ENCODE data around the gene BAX. TPM values are rescaled to one million over a fixed set of nuclear protein-coding genes. Genes with fewer than 3 reads are reported as not detected.
A peak's percentile ranks its signal among the peaks of the same experiment; 100 is the strongest.

The BAX gene
- total RNA-seq, 2 donors from 2014 or later: 318 to 448 TPM

DNA sequence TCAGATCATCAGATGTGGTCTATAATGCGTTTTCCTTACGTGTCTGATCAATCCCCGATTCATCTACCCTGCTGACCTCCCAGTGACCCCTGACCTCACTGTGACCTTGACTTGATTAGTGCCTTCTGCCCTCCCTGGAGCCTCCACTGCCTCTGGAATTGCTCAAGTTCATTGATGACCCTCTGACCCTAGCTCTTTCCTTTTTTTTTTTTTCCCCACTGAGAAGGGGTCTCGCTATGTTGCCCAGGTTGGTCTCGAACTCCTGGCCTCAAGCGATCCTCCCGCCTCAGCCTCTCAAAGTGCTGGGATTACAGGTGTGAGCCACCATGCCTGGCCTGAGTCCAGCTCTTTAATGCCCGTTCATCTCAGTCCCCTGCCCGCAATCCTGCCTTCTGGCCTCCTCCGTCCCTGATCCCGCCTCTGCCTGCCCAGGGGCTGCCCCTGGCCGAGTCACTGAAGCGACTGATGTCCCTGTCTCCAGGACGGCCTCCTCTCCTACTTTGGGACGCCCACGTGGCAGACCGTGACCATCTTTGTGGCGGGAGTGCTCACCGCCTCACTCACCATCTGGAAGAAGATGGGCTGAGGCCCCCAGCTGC is 6.5 kb downstream of the BAX start:
- DNase-seq (no peak), ATAC-seq (replicated peaks in 1 of 2) (no peak)
- Mint-ChIP-seq H3K27me3 (ENCODE audit: low read depth) (no peaks in the 10 kb centered on the region), H3K36me3 (ENCODE audit: insufficient read depth in 2 of 2) (peaks cover 13 to 26% of the 10 kb centered on the region in 2 donors), H3K9me3 (no peaks in the 10 kb centered on the region), H3K4me1 (ENCODE audit: low read depth) (peaks cover 83% of the 10 kb centered on the region), H3K27ac (no peak overlapping the region), H3K4me3 (no peak overlapping the region)

DNA sequence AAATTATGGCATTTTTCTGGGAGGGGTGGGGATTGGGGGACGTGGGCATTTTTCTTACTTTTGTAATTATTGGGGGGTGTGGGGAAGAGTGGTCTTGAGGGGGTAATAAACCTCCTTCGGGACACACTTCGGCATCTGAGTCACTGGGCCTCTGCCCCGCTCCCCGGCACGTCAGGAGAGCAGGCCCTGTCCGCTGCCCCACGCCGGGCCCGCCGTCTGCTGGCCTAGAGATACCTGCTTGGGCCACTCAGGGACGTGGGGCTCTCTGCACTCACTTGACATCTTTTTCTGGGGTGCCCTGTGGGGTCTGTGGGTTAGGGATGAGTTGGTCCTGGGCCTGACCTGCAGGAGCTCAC is 7.0 kb downstream of the BAX start:
- no peaks in the 10 kb centered on the region for H3K9me3 Mint-ChIP-seq
- H3K4me1 Mint-ChIP-seq (ENCODE audit: low read depth): peaks cover 83% of the 10 kb centered on the region
- peak overlapping the region; percentile 99 for H3K27ac Mint-ChIP-seq
- ATAC-seq (replicated peaks in 1 of 2) (no peak), DNase-seq (no peak)
- peak overlapping the region; percentile 94 to 100 for H3K4me3 Mint-ChIP-seq
- no peaks in the 10 kb centered on the region for H3K27me3 Mint-ChIP-seq (ENCODE audit: low read depth)
- peaks cover 17 to 28% of the 10 kb centered on the region in 2 donors for H3K36me3 Mint-ChIP-seq (ENCODE audit: insufficient read depth in 2 of 2)

DNA sequence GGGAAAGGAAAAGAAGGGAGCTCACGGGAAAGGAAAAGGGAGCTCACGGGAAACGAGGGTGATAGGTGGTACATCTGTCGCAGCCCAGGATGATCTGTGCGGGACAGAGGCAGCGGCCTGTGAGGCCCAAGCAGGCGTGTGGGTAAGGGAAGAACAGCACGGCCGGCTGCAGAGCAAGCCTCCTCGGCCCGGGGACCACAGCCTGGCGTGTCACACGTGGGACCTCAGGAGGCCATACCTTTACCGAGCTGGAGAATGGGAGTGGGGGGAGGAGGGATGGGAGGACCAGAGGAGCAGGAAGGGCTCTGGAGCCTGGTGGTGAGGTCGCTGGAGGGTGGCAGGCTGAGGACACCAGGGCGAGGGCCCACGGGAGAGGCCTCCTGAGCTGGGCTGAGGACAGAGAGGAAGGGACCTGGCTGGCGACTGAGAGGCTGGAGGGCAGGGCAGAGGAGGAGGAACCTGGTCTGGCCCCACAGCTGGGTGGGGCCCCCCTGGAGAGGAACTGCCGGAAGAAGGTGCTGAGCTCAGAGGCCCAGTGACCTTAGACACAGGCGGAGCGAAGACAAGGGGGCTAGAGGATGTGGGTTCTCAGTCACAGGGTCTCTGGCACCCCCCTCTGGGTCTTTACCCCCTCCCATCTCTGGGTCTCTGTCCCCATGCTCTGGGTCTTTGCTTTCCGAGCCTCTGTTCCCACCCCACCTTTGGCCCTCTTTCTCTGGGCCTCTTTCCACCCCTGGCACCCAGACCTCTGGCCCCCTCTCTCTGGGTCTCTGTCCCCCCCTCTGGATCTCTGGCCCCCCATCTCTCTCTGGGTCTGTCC is 7.6 kb downstream of the BAX start:
- Mint-ChIP-seq H3K27me3 (ENCODE audit: low read depth) (no peaks in the 10 kb centered on the region), H3K4me1 (ENCODE audit: low read depth) (peaks cover 83% of the 10 kb centered on the region), H3K27ac (peak overlapping the region; percentile 99), H3K36me3 (ENCODE audit: insufficient read depth in 2 of 2) (peaks cover 16 to 26% of the 10 kb centered on the region in 2 donors), H3K9me3 (no peaks in the 10 kb centered on the region), H3K4me3 (peak overlapping the region; percentile 94 to 100)
- DNase-seq: peak; percentile 63 to 82
- ATAC-seq (replicated peaks in 1 of 2): peak; percentile 8 to 49

DNA sequence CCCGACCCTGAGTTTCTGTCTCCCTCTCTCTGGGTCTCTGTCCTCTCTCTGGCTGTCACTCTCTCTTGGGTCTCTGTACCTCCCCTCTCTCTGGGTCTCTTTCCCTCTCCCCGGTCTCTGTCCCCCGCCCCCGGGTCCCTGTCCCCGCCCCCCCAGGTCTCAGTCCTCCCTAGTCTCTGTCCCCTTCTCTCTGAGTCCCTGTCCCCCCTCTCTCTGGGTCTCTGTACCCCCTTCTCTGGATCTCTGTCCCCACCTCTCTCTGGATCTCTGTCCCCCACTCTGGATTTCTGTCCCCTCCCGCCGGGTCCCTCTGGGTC is 8.1 kb downstream of the BAX start:
- DNase-seq (peak in 1 of 2 donors; percentile 29), ATAC-seq (replicated peaks in 1 of 2) (no peak)
- Mint-ChIP-seq H3K4me1 (ENCODE audit: low read depth) (peaks cover 81% of the 10 kb centered on the region), H3K36me3 (ENCODE audit: insufficient read depth in 2 of 2) (peaks cover 16 to 22% of the 10 kb centered on the region in 2 donors), H3K27ac (peak overlapping the region; percentile 99), H3K4me3 (peak overlapping the region; percentile 94 to 100), H3K9me3 (no peaks in the 10 kb centered on the region), H3K27me3 (ENCODE audit: low read depth) (no peaks in the 10 kb centered on the region)

DNA sequence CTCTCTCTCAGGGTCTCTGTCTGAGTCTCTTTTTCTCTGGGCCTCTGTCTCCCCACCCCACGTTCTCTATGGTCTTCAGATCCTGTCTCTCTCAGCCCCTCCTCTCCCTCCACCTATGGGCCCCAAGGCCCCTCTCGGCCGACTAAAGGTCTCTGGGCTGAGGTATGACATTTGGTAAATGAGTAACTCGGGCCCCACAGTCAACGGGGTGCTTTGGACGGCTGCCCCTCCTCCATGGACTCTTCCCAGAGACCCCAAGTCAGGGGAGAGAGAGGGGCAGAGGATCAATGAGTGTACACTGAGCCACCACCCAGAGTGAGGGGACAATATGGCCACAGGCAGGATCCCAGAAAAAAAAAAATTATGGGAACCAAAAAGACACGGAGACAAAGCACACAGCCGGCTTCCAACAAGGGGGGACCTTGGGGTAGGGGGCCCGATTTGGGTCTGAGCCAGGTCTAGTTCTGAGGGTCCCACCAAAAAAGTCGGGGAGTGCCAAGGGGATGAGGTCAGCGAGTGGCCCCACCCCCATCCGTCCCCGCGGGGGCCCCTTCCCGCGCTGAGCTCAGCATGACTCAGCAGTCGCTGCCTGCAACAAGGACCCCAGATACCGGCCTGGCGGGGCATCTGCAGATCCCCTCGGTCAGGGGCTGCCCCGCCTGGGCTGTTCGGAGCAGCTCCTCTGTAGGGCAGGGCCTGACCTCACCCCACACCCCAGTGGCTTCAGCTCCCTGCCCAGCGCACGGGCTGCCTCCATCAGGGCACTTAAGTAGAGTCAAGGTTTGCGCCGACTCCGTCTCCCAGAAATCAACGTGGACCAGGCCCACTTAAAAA is 8.9 kb downstream of the BAX start:
- peak; percentile 30 to 35 for ATAC-seq (replicated peaks in 1 of 2)
- Mint-ChIP-seq H3K27ac (peak overlapping the region; percentile 99), H3K36me3 (ENCODE audit: insufficient read depth in 2 of 2) (peaks cover 17 to 19% of the 10 kb centered on the region in 2 donors), H3K4me1 (ENCODE audit: low read depth) (peaks cover 79% of the 10 kb centered on the region), H3K9me3 (no peaks in the 10 kb centered on the region), H3K4me3 (peak overlapping the region; percentile 94 to 100), H3K27me3 (ENCODE audit: low read depth) (no peaks in the 10 kb centered on the region)
- peak; percentile 89 for DNase-seq

DNA sequence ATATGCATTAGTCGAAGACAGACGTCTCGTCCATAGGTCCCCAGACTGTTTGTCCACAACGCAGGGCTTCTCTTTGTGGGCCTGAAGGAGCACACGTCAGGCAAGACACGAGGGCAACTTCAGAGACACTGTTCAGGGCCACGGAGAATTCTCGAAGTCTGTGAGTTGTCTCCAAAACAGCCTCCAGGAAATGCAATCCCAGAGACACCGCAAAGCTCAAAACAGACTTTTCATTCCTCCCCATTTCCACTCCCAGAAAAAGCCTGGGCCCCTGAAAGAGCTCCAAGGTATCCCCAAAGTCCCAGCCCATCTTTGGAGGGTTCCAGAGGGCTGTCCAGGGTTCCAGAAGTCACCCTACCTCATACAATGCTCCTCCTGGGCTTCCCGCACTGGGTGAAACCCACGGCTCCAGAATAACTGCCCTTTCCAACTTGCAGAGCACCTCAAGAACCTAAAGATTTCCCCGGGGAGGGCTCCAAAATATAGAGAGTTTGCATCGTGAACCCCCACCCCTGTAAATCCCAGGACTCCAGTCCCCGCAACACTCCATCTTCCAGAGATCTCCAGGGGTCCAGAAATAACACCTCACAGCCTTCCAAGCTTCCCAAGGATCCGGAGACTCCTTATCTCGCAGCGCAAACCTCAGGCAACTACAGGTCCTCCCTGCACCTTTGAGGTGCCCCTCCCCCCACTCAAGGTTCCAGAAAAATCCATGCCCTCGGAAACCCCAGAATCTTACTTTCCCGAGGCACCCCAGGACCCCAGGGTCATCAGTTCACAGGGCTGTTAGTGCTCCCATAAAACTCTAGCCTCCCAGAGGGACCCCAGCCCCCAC is 9.7 kb downstream of the BAX start:
- Mint-ChIP-seq H3K27ac (peak overlapping the region; percentile 99), H3K4me1 (ENCODE audit: low read depth) (peaks cover 71% of the 10 kb centered on the region), H3K36me3 (ENCODE audit: insufficient read depth in 2 of 2) (peaks cover 12 to 17% of the 10 kb centered on the region in 2 donors), H3K27me3 (ENCODE audit: low read depth) (no peaks in the 10 kb centered on the region), H3K9me3 (no peaks in the 10 kb centered on the region), H3K4me3 (peak overlapping the region; percentile 94 to 100)
- no peak for ATAC-seq (replicated peaks in 1 of 2)
- DNase-seq: peak in 1 of 2 donors; percentile 19

DNA sequence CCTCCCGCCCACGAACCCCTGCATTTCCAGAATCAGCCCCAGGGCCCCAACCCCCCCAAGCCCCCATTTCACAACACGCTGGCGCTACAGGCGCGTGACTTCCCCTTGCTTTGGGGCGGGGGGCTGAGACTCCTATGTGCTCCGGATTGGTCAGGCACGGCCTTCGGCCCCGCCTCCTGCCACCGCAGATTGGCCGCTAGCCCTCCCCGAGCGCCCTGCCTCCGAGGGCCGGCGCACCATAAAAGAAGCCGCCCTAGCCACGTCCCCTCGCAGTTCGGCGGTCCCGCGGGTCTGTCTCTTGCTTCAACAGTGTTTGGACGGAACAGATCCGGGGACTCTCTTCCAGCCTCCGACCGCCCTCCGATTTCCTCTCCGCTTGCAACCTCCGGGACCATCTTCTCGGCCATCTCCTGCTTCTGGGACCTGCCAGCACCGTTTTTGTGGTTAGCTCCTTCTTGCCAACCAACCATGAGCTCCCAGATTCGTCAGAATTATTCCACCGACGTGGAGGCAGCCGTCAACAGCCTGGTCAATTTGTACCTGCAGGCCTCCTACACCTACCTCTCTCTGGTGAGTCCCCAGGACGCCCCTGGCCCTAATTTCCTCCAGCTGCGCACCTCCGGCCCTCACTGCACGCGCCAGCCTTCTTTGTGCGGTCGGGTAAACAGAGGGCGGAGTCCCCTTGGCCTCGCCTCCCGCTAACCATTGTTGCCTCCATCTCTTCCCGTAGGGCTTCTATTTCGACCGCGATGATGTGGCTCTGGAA is 10.5 kb downstream of the BAX start, which contains the start of gene FTL:
Gene FTL, plus strand, starts transcription at position 270 of the 766 bp plus-strand sequence. Its CDS starts 199 bp downstream, at position 469.
- Mint-ChIP-seq H3K9me3 (no peaks in the 10 kb centered on the region), H3K4me1 (ENCODE audit: low read depth) (peaks cover 71% of the 10 kb centered on the region), H3K27ac (peak within 1 kb of the TSS; percentile 100), H3K36me3 (ENCODE audit: insufficient read depth in 2 of 2) (peaks cover 12 to 17% of the 10 kb centered on the region in 2 donors), H3K4me3 (peak within 1 kb of the TSS; percentile 94 to 100), H3K27me3 (ENCODE audit: low read depth) (no peaks in the 10 kb centered on the region)
- DNase-seq (peak; percentile 97), ATAC-seq (replicated peaks in 1 of 2) (peak; percentile 65 to 68)

DNA sequence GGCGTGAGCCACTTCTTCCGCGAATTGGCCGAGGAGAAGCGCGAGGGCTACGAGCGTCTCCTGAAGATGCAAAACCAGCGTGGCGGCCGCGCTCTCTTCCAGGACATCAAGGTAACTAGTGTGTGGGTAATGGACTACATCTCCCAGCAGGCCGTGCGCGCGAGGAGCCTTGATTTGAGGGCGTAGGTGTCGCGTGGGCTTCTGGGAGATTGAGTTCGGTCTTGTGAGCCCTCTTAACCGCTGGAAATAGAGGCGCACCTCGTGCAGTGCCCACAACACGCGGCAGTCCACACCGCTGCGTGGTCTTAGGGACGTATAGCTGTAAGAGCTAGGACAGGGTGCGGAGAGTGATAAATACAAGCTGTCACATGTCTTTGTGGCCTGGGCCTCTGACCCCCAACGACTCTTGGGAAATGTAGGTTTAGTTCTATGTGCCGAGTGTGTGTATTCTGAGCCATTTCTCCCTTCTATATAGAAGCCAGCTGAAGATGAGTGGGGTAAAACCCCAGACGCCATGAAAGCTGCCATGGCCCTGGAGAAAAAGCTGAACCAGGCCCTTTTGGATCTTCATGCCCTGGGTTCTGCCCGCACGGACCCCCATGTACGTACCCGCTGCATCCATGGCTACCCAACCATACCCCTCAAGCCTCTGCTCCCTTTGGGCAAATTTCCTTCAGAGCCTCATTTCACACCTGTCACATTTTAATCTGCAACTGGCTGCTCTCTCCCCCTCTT is 11.3 kb downstream of the BAX start:
- Mint-ChIP-seq H3K27me3 (ENCODE audit: low read depth) (no peaks in the 10 kb centered on the region), H3K27ac (peak overlapping the region; percentile 100), H3K4me1 (ENCODE audit: low read depth) (peaks cover 72% of the 10 kb centered on the region), H3K4me3 (peak overlapping the region; percentile 94 to 100), H3K9me3 (no peaks in the 10 kb centered on the region), H3K36me3 (ENCODE audit: insufficient read depth in 2 of 2) (peaks cover 12 to 17% of the 10 kb centered on the region in 2 donors)
- DNase-seq (peak; percentile 88 to 89), ATAC-seq (replicated peaks in 1 of 2) (peak; percentile 22 to 41)

DNA sequence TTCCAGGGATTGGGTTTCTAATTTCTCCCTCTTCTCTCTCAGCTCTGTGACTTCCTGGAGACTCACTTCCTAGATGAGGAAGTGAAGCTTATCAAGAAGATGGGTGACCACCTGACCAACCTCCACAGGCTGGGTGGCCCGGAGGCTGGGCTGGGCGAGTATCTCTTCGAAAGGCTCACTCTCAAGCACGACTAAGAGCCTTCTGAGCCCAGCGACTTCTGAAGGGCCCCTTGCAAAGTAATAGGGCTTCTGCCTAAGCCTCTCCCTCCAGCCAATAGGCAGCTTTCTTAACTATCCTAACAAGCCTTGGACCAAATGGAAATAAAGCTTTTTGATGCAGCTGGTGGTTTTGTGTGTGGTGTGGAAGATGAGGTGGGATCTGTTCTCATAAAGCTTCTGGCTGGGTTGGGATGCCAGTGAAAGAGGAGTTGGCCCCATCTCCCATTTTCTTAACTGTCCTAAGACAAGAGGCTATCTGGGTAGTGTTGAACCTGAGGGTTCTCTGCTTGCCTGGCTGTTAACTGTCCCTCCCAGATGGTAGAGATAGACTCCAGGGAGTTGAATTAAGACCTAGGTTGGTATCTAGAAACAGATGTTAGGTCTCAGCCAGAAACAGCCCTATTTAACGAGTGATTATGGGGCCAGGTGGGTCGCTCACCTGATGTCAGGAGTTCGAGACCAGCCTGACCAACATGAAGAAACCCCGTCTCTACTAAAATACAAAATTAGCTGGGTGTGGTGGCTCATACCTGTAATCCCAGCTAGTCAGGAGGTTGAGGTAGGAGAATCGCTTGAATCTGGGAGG is 12.1 kb downstream of the BAX start:
- Mint-ChIP-seq H3K4me1 (ENCODE audit: low read depth) (peaks cover 67% of the 10 kb centered on the region), H3K36me3 (ENCODE audit: insufficient read depth in 2 of 2) (peaks cover 7 to 17% of the 10 kb centered on the region in 2 donors), H3K27me3 (ENCODE audit: low read depth) (no peaks in the 10 kb centered on the region), H3K27ac (peak overlapping the region; percentile 100), H3K4me3 (peak overlapping the region; percentile 94 to 100), H3K9me3 (no peaks in the 10 kb centered on the region)
- ATAC-seq (replicated peaks in 1 of 2) (no peak), DNase-seq (peak in 1 of 2 donors; percentile 22)

DNA sequence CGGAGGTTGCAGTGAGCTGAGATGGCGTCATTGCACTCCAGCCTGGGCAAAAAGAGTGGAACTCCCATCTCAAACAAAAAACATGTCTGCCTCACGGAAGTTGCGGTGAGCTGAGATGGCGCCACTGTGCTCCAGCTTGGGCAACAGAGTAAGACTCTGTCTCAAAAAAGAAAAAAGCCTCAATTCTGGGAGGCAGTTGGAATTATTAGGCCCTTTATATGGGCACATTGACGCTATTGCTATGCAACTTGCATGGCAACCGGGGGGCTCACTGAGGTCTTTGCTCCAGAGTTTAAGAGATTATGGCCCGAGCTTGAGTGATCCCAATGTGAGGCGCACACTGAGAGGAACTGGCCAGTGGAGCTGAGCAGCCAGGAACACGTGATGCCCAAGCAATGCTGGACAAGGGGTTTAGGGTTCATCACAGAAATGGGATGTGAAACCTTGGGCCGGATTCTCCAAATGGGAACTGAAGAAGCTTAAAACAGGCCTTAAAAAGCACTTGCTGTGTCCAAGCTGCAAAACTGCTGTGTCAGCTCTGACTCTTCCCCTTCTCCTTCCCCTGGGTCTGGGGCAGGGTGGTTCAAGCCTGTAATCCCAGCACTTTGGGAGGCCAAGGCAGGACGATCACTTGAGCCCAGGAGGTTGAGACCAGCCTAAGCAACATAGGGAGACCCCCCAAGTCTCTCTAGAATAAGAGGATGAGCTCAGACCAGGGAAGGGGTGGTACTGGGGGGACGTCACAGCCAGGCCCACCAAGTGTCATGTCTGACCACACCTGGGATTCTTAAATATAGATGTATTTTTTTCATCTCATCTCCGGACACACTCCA is 12.9 kb downstream of the BAX start:
- H3K27ac Mint-ChIP-seq: peak overlapping the region; percentile 100
- H3K27me3 Mint-ChIP-seq (ENCODE audit: low read depth): no peaks in the 10 kb centered on the region
- H3K4me1 Mint-ChIP-seq (ENCODE audit: low read depth): peaks cover 59% of the 10 kb centered on the region
- peaks cover 7 to 17% of the 10 kb centered on the region in 2 donors for H3K36me3 Mint-ChIP-seq (ENCODE audit: insufficient read depth in 2 of 2)
- H3K9me3 Mint-ChIP-seq: no peaks in the 10 kb centered on the region
- DNase-seq (peak in 1 of 2 donors; percentile 18), ATAC-seq (replicated peaks in 1 of 2) (no peak)
- peak overlapping the region; percentile 94 to 100 for H3K4me3 Mint-ChIP-seq

All from activated T-cell treated with anti-CD3 and anti-CD28 coated beads, Interleukin-2, amount 50 U/mL, for 72 hours (primary cell).